Neural cell (in vitro differentiated cells): ENCODE data around the gene SLC25A23. TPM values are rescaled to one million over a fixed set of nuclear protein-coding genes. Genes with fewer than 3 reads are reported as not detected.

Experiments used
- H2AFZ ChIP-seq: fragments of 200-600, 300-800 bp; sonication (generic), shearing (Covaris generic); 2 replicates; pipeline ENCODE4 v1.6.0; 2014; ENCODE audit warnings: low read depth, mild to moderate bottlenecking, antibody characterized with exemption, low read length, moderate library complexity
- H3F3A ChIP-seq: fragments of 200-600 bp; shearing (Covaris generic); 2 replicates; pipeline ENCODE4 v1.6.1; 2016; ENCODE audit warnings: mild to moderate bottlenecking, moderate library complexity, mixed read lengths, antibody characterized with exemption, low read length; ENCODE audit not compliant: insufficient read depth, poor library complexity, severe bottlenecking
- H3K27ac ChIP-seq: fragments of 200-600, 300-800 bp; sonication (generic), shearing (Covaris generic); 2 replicates; pipeline ENCODE4 v1.5.1; 2014; ENCODE audit warnings: mild to moderate bottlenecking, low read length, moderate library complexity
- H3K27me3 ChIP-seq: fragments of 300-800, 200-600 bp; sonication (generic), shearing (Covaris generic); 2 replicates; pipeline ENCODE4 v1.6.0; 2014; ENCODE audit warnings: mild to moderate bottlenecking, low read depth, low read length, moderate library complexity; ENCODE audit not compliant: insufficient read depth
- H3K36me3 ChIP-seq: fragments of 300-800, 200-600 bp; sonication (generic), shearing (Covaris generic); 2 replicates; pipeline ENCODE4 v1.5.1; 2014; ENCODE audit warnings: mild to moderate bottlenecking, antibody characterized with exemption, low read length, moderate library complexity; ENCODE audit not compliant: insufficient read depth
- H3K4me2 ChIP-seq: fragments of 300-800, 200-600 bp; sonication (generic), shearing (Covaris generic); 2 replicates; pipeline ENCODE4 v1.6.0; 2014; ENCODE audit warnings: mild to moderate bottlenecking, low read length
- H3K4me3 ChIP-seq: fragments of 300-800, 200-600 bp; sonication (generic), shearing (Covaris generic); 2 replicates; pipeline ENCODE4 v1.5.1; 2014; ENCODE audit warnings: mild to moderate bottlenecking, low read length, moderate library complexity
- H3K79me2 ChIP-seq: fragments of 200-600 bp; shearing (Covaris generic); replicated peaks from 2 replicates; pipeline ENCODE4 v1.6.0; 2014; ENCODE audit warnings: mild to moderate bottlenecking, low read length, moderate library complexity; ENCODE audit not compliant: insufficient read depth
- H3K9ac ChIP-seq: fragments of 300-800, 200-600 bp; sonication (generic), shearing (Covaris generic); 2 replicates; pipeline ENCODE4 v1.6.1; 2016; ENCODE audit warnings: mild to moderate bottlenecking, low read length, mixed read lengths
- H3K9me2 ChIP-seq: fragments of 200-600 bp; shearing (Covaris generic); 2 replicates; pipeline ENCODE4 v1.6.1; 2016; ENCODE audit warnings: mild to moderate bottlenecking, low read length, mixed read lengths; ENCODE audit not compliant: insufficient read depth
- H3K9me3 ChIP-seq: fragments of 200-600, 300-800 bp; sonication (generic), shearing (Covaris generic); 2 replicates; pipeline ENCODE4 v1.6.1; 2016; ENCODE audit warnings: mild to moderate bottlenecking, mixed run types, low read length, moderate library complexity, mixed read lengths
- H4K20me1 ChIP-seq: fragments of 200-600 bp; shearing (Covaris generic); 2 replicates; pipeline ENCODE4 v1.6.1; 2016; ENCODE audit warnings: mild to moderate bottlenecking, mixed run types; ENCODE audit not compliant: insufficient read depth
- EP300 ChIP-seq: fragments of 450-650 bp; conservative IDR thresholded peaks from 2 replicates; pipeline ENCODE4 v1.6.1; 2014; ENCODE audit warnings: antibody characterized with exemption, mild to moderate bottlenecking, moderate library complexity; ENCODE audit not compliant: poor library complexity, severe bottlenecking
- EZH2 ChIP-seq: fragments of 200-600, 300-800 bp; shearing (Covaris generic), sonication (generic); IDR thresholded peaks from 2 replicates; pipeline ENCODE4 v1.6.1; 2014; ENCODE audit warnings: antibody characterized with exemption, low read length, borderline replicate concordance, mild to moderate bottlenecking; ENCODE audit not compliant: insufficient read depth, poor library complexity, severe bottlenecking
- MXI1 ChIP-seq: fragments of 450-650 bp; conservative IDR thresholded peaks from 2 replicates; pipeline ENCODE4 v1.6.1; 2014; ENCODE audit warnings: antibody characterized with exemption, mild to moderate bottlenecking; ENCODE audit not compliant: poor library complexity, severe bottlenecking
- POLR2AphosphoS5 ChIP-seq: IDR thresholded peaks from 2 replicates; pipeline ENCODE4 v1.6.1; 2012
- RAD21 ChIP-seq: fragments of 450-650 bp; conservative IDR thresholded peaks from 2 replicates; pipeline ENCODE4 v1.6.1; 2014; ENCODE audit warnings: antibody characterized with exemption, mild to moderate bottlenecking, moderate library complexity
- SMC3 ChIP-seq: fragments of 450-650 bp; conservative IDR thresholded peaks from 2 replicates; pipeline ENCODE4 v1.6.1; 2014; ENCODE audit warnings: antibody characterized with exemption, mild to moderate bottlenecking, moderate library complexity; ENCODE audit not compliant: poor library complexity
- TAF1 ChIP-seq: IDR thresholded peaks from 2 replicates; pipeline ENCODE4 v1.6.1; 2012; ENCODE audit warnings: low read depth
- polyA plus RNA-seq: library from polyadenylated mRNA; depleted of rRNA; stranded (reverse); fragments of >200 nt; gene quantifications from 2 replicates; pipeline ENCODE4 v1.2.3, GENCODE V29; 2014
- TF ChIP-seq, protein P1 (sequence below): IDR thresholded peaks from 2 replicates; pipeline ENCODE4 v1.6.1; 2012; ENCODE audit warnings: borderline replicate concordance
- TF ChIP-seq, protein P2 (sequence below): fragments of 450-650 bp; IDR thresholded peaks from 2 replicates; pipeline ENCODE4 v1.5.1; 2014; ENCODE audit warnings: antibody characterized with exemption, mild to moderate bottlenecking, moderate library complexity; ENCODE audit not compliant: poor library complexity, severe bottlenecking

The SLC25A23 gene
- polyA plus RNA-seq, 1 donor from 2014 or later = 36.3 TPM

DNA sequence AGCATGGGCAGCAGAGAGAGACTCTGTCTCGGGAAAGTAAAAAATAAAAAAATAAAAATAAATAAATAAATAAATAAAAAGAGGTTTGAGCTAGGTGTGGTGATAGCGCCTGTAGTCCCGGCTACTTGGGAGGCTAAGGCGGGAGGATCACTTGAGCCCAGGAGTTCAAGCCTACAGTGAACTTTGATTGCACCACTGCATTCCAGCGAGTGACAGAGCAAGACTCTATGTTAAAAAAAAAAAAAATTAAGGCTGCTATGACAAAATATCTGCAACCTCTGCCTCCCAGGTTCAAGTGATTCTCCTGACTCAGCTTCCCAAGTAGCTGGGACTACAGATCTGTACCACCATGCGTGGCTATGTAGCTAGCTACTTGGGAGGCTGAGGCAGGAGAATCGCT is 25.2 kb upstream of the SLC25A23 start:
- Histone ChIP-seq H3K79me2 (no peaks in the 10 kb centered on the region), H3K27ac (no peak overlapping the region), H3F3A (no peaks in the 10 kb centered on the region), H4K20me1 (no peaks in the 10 kb centered on the region), H3K36me3 (no peaks in the 10 kb centered on the region), H3K9me2 (no peaks in the 10 kb centered on the region), H3K27me3 (no peaks in the 10 kb centered on the region), H2AFZ (no peak overlapping the region), H3K4me2 (no peak overlapping the region), H3K9ac (no peak overlapping the region), H3K9me3 (no peaks in the 10 kb centered on the region), H3K4me3 (no peak overlapping the region)
- TF ChIP-seq, protein P1, sequence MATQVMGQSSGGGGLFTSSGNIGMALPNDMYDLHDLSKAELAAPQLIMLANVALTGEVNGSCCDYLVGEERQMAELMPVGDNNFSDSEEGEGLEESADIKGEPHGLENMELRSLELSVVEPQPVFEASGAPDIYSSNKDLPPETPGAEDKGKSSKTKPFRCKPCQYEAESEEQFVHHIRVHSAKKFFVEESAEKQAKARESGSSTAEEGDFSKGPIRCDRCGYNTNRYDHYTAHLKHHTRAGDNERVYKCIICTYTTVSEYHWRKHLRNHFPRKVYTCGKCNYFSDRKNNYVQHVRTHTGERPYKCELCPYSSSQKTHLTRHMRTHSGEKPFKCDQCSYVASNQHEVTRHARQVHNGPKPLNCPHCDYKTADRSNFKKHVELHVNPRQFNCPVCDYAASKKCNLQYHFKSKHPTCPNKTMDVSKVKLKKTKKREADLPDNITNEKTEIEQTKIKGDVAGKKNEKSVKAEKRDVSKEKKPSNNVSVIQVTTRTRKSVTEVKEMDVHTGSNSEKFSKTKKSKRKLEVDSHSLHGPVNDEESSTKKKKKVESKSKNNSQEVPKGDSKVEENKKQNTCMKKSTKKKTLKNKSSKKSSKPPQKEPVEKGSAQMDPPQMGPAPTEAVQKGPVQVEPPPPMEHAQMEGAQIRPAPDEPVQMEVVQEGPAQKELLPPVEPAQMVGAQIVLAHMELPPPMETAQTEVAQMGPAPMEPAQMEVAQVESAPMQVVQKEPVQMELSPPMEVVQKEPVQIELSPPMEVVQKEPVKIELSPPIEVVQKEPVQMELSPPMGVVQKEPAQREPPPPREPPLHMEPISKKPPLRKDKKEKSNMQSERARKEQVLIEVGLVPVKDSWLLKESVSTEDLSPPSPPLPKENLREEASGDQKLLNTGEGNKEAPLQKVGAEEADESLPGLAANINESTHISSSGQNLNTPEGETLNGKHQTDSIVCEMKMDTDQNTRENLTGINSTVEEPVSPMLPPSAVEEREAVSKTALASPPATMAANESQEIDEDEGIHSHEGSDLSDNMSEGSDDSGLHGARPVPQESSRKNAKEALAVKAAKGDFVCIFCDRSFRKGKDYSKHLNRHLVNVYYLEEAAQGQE = no peak
- TF ChIP-seq MXI1 (no peak), RAD21 (no peak), TAF1 (no peak), SMC3 (no peak), POLR2AphosphoS5 (no peak)

DNA sequence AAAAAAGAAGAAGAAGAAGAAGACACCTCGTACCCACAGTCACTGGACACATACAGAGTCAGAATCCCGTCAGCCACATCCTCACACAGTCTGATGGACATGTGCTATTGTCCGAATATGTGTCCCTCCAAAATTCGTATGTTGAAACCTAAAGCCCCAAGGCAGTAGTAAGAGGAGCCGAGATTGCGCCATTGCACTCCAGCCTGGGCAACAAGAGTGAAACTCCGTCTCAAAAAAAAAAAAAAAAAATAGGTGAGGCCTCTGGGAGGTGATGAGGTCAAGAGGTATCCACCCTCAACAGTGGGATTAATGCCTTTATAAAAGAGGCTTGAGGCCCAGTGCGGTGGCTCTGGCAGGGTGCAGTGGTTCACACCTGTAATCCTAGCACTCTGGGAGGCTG is 24.6 kb upstream of the SLC25A23 start:
- H3K9me3 ChIP-seq = no peaks in the 10 kb centered on the region
- H3F3A ChIP-seq = no peaks in the 10 kb centered on the region
- no peak overlapping the region for H3K4me2 ChIP-seq
- no peak overlapping the region for H2AFZ ChIP-seq
- H3K36me3 ChIP-seq = no peaks in the 10 kb centered on the region
- H3K9ac ChIP-seq = no peak overlapping the region
- H3K4me3 ChIP-seq = no peak overlapping the region
- no peaks in the 10 kb centered on the region for H3K79me2 ChIP-seq
- H3K27ac ChIP-seq = no peak overlapping the region
- TF ChIP-seq, protein P2, sequence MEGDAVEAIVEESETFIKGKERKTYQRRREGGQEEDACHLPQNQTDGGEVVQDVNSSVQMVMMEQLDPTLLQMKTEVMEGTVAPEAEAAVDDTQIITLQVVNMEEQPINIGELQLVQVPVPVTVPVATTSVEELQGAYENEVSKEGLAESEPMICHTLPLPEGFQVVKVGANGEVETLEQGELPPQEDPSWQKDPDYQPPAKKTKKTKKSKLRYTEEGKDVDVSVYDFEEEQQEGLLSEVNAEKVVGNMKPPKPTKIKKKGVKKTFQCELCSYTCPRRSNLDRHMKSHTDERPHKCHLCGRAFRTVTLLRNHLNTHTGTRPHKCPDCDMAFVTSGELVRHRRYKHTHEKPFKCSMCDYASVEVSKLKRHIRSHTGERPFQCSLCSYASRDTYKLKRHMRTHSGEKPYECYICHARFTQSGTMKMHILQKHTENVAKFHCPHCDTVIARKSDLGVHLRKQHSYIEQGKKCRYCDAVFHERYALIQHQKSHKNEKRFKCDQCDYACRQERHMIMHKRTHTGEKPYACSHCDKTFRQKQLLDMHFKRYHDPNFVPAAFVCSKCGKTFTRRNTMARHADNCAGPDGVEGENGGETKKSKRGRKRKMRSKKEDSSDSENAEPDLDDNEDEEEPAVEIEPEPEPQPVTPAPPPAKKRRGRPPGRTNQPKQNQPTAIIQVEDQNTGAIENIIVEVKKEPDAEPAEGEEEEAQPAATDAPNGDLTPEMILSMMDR = no peak
- TF ChIP-seq RAD21 = no peak
- no peak for TF ChIP-seq SMC3
- TF ChIP-seq EP300 = no peak
- TF ChIP-seq, protein P1 = no peak
- no peak for TF ChIP-seq EZH2
- TF ChIP-seq MXI1 = no peak
- no peak for TF ChIP-seq POLR2AphosphoS5
- TF ChIP-seq TAF1 = no peak
- no peaks in the 10 kb centered on the region for H3K9me2 ChIP-seq
- H3K27me3 ChIP-seq = no peaks in the 10 kb centered on the region
- no peaks in the 10 kb centered on the region for H4K20me1 ChIP-seq
